GM23338 (cell line): ENCODE data around the gene DAPK1. TPM values are rescaled to one million over a fixed set of nuclear protein-coding genes. Genes with fewer than 3 reads are reported as not detected.

Experiments
- ATAC-seq: fragments of 200-7000 bp; cut with Tn5 transposase; 3 replicates; pipeline ENCODE4 v1.9.1; 2020
- DNase-seq: peaks from one replicate; pipeline ENCODE4 v3.0.0-alpha.2; 2015; ENCODE audit warnings: low spot score
- H2AFZ ChIP-seq: fragments of 200-600 bp; sonication (generic); 2 replicates; pipeline ENCODE4 v1.8.0; 2016; ENCODE audit warnings: antibody characterized with exemption, mild to moderate bottlenecking, moderate library complexity
- H3F3A ChIP-seq: fragments of 200-600 bp; sonication (generic); replicated peaks from 2 replicates; pipeline ENCODE4 v1.8.0; 2017; ENCODE audit warnings: antibody characterized with exemption, mixed run types, low read depth
- H3K27ac ChIP-seq: fragments of 200-600 bp; sonication (generic); 2 replicates; pipeline ENCODE4 v1.6.1; 2016; ENCODE audit warnings: low read depth
- H3K27me3 ChIP-seq: fragments of 200-600 bp; sonication (generic); 2 replicates; pipeline ENCODE4 v1.8.0; 2016; ENCODE audit warnings: mild to moderate bottlenecking, mixed run types, moderate library complexity; ENCODE audit not compliant: insufficient read depth
- H3K36me3 ChIP-seq: fragments of 200-600 bp; sonication (generic); 2 replicates; pipeline ENCODE4 v1.8.0; 2016; ENCODE audit warnings: mild to moderate bottlenecking; ENCODE audit not compliant: insufficient read depth
- H3K4me1 ChIP-seq: fragments of 200-600 bp; sonication (generic); 2 replicates; pipeline ENCODE4 v1.8.0; 2016; ENCODE audit warnings: mild to moderate bottlenecking, moderate library complexity; ENCODE audit not compliant: insufficient read depth
- H3K4me2 ChIP-seq: fragments of 200-600 bp; sonication (generic); 2 replicates; pipeline ENCODE4 v1.7.1; 2017; ENCODE audit warnings: mixed run types
- H3K4me3 ChIP-seq: fragments of 200-600 bp; sonication (generic); 2 replicates; pipeline ENCODE4 v1.6.1; 2016; ENCODE audit warnings: mixed run types
- H3K79me2 ChIP-seq: fragments of 200-600 bp; sonication (generic); replicated peaks from 2 replicates; pipeline ENCODE4 v1.8.0; 2017; ENCODE audit warnings: mild to moderate bottlenecking; ENCODE audit not compliant: insufficient read depth
- H3K9me2 ChIP-seq: fragments of 200-600 bp; sonication (generic); 2 replicates; pipeline ENCODE4 v1.8.0; 2017; ENCODE audit not compliant: insufficient read depth
- H4K20me1 ChIP-seq: fragments of 200-600 bp; sonication (generic); replicated peaks from 2 replicates; pipeline ENCODE4 v1.8.0; 2017; ENCODE audit warnings: mild to moderate bottlenecking; ENCODE audit not compliant: insufficient read depth
- H3K27ac Mint-ChIP-seq: 2 replicates; pipeline ENCODE4 v1.8.0; 2020; ENCODE audit warnings: inconsistent platforms, mild to moderate bottlenecking, moderate library complexity, mixed read lengths
- H3K27me3 Mint-ChIP-seq: 3 replicates; pipeline ENCODE4 v1.8.0; 2022; ENCODE audit warnings: low read depth, mild to moderate bottlenecking, moderate library complexity, mixed read lengths, inconsistent platforms; ENCODE audit not compliant: insufficient read depth, poor library complexity
- H3K36me3 Mint-ChIP-seq: 3 replicates; pipeline ENCODE4 v1.8.0; 2021; ENCODE audit warnings: low read depth, mild to moderate bottlenecking, inconsistent platforms, moderate library complexity, mixed read lengths
- H3K4me1 Mint-ChIP-seq: 3 replicates; pipeline ENCODE4 v1.8.0; 2020; ENCODE audit warnings: mild to moderate bottlenecking, inconsistent platforms, mixed read lengths
- H3K4me3 Mint-ChIP-seq: 3 replicates; pipeline ENCODE4 v1.8.0; 2021; ENCODE audit warnings: moderate library complexity, mild to moderate bottlenecking, inconsistent platforms, mixed read lengths
- H3K9me3 Mint-ChIP-seq: 3 replicates; pipeline ENCODE4 v1.8.0; 2020; ENCODE audit warnings: moderate library complexity, mild to moderate bottlenecking, inconsistent platforms, mixed read lengths
- EZH2 ChIP-seq: fragments of 200-600 bp; sonication (generic); IDR thresholded peaks from one replicate; pipeline ENCODE4 v1.8.0; 2017; ENCODE audit warnings: antibody characterized with exemption, mild to moderate bottlenecking, low read depth; ENCODE audit not compliant: unreplicated experiment
- JUNB ChIP-seq: IDR thresholded peaks from one replicate; pipeline ENCODE4 v1.6.1; 2016; ENCODE audit warnings: antibody characterized with exemption; ENCODE audit not compliant: unreplicated experiment
- NANOG ChIP-seq: IDR thresholded peaks from 2 replicates; pipeline ENCODE4 v1.6.1; 2016; ENCODE audit warnings: antibody characterized with exemption, borderline replicate concordance
- POLR2AphosphoS5 ChIP-seq: IDR thresholded peaks from 2 replicates; pipeline ENCODE4 v1.6.1; 2016; ENCODE audit warnings: antibody characterized with exemption, low read depth
- STAT1 ChIP-seq: IDR thresholded peaks from one replicate; pipeline ENCODE4 v1.6.1; 2016; ENCODE audit warnings: antibody characterized with exemption; ENCODE audit not compliant: unreplicated experiment
- polyA plus RNA-seq: library from polyadenylated mRNA; unstranded; fragments of >200 nt; fragmentation: Nextera tagmentation; extraction: Ambion mirVana; gene quantifications from 2 replicates; pipeline ENCODE4 v1.2.1, GENCODE V29; 2016
- total RNA-seq: library from RNA; depleted of rRNA; stranded (reverse); fragments of >200 nt; shearing (Covaris generic); gene quantifications from 2 replicates; pipeline ENCODE4 v1.2.3, GENCODE V29; 2014
- TF ChIP-seq, protein P1 (sequence below): fragments of 250-450 bp; sonication (Bioruptor Pico); IDR thresholded peaks from 2 replicates; pipeline ENCODE4 v1.5.0; 2020; ENCODE audit warnings: mild to moderate bottlenecking, moderate library complexity
- TF ChIP-seq, protein P2 (sequence below), 2 experiments: fragments of 200-600 bp in 1 of 2; sonication (generic) in 1 of 2; conservative IDR thresholded peaks; 2 replicates each; pipeline versions ENCODE4 v1.5.1 to v1.6.1; 2016 to 2017; ENCODE audit warnings: antibody characterized with exemption in 2 of 2, low read depth in 2 of 2, mild to moderate bottlenecking in 2 of 2, moderate library complexity in 1 of 2
- TF ChIP-seq, protein P3 (sequence below): IDR thresholded peaks from 2 replicates; pipeline ENCODE4 v1.6.1; 2016; ENCODE audit warnings: antibody characterized with exemption
- TF ChIP-seq, protein P4 (sequence below): IDR thresholded peaks from one replicate; pipeline ENCODE4 v1.6.1; 2018; ENCODE audit warnings: antibody characterized with exemption; ENCODE audit not compliant: unreplicated experiment

Gene DAPK1
- total and polyA plus RNA-seq, 2 experiments from 2014 or later = 37.0 to 134 TPM

DNA sequence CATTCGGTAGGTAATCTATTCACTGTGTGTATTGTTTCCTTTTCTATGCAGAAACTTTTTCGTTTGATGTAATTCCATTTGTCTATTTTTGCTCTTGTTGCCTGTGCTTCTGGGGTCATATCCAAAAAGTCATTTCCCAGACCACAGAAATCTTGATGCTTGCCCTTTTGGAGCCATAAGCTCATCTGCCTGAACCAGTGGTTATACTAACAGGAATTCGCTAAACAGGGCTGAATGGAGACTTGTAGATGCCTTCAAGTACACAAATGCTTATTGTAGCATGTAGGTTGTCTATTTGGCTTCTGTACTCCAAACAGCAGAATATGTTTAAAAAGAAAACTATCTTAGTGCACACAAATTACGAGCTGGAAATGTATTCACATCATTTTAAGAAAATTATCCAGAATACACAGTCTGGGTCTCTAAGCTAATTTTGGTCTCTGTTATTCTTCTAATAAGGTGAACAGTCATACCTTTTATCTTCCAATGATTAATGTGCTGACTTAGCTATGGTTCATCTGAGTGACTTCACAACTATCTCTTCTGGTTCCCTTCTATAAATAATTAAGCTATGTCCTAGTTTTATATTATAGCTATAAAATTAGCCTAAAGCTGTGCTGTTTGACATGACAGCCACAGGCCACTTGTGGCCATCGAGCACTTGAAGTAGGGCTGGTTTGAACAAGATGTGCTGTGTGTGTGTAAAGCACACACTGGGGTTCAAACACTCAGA lies 87.6 kb downstream of the DAPK1 start (continued):
- TF ChIP-seq, protein P1, sequence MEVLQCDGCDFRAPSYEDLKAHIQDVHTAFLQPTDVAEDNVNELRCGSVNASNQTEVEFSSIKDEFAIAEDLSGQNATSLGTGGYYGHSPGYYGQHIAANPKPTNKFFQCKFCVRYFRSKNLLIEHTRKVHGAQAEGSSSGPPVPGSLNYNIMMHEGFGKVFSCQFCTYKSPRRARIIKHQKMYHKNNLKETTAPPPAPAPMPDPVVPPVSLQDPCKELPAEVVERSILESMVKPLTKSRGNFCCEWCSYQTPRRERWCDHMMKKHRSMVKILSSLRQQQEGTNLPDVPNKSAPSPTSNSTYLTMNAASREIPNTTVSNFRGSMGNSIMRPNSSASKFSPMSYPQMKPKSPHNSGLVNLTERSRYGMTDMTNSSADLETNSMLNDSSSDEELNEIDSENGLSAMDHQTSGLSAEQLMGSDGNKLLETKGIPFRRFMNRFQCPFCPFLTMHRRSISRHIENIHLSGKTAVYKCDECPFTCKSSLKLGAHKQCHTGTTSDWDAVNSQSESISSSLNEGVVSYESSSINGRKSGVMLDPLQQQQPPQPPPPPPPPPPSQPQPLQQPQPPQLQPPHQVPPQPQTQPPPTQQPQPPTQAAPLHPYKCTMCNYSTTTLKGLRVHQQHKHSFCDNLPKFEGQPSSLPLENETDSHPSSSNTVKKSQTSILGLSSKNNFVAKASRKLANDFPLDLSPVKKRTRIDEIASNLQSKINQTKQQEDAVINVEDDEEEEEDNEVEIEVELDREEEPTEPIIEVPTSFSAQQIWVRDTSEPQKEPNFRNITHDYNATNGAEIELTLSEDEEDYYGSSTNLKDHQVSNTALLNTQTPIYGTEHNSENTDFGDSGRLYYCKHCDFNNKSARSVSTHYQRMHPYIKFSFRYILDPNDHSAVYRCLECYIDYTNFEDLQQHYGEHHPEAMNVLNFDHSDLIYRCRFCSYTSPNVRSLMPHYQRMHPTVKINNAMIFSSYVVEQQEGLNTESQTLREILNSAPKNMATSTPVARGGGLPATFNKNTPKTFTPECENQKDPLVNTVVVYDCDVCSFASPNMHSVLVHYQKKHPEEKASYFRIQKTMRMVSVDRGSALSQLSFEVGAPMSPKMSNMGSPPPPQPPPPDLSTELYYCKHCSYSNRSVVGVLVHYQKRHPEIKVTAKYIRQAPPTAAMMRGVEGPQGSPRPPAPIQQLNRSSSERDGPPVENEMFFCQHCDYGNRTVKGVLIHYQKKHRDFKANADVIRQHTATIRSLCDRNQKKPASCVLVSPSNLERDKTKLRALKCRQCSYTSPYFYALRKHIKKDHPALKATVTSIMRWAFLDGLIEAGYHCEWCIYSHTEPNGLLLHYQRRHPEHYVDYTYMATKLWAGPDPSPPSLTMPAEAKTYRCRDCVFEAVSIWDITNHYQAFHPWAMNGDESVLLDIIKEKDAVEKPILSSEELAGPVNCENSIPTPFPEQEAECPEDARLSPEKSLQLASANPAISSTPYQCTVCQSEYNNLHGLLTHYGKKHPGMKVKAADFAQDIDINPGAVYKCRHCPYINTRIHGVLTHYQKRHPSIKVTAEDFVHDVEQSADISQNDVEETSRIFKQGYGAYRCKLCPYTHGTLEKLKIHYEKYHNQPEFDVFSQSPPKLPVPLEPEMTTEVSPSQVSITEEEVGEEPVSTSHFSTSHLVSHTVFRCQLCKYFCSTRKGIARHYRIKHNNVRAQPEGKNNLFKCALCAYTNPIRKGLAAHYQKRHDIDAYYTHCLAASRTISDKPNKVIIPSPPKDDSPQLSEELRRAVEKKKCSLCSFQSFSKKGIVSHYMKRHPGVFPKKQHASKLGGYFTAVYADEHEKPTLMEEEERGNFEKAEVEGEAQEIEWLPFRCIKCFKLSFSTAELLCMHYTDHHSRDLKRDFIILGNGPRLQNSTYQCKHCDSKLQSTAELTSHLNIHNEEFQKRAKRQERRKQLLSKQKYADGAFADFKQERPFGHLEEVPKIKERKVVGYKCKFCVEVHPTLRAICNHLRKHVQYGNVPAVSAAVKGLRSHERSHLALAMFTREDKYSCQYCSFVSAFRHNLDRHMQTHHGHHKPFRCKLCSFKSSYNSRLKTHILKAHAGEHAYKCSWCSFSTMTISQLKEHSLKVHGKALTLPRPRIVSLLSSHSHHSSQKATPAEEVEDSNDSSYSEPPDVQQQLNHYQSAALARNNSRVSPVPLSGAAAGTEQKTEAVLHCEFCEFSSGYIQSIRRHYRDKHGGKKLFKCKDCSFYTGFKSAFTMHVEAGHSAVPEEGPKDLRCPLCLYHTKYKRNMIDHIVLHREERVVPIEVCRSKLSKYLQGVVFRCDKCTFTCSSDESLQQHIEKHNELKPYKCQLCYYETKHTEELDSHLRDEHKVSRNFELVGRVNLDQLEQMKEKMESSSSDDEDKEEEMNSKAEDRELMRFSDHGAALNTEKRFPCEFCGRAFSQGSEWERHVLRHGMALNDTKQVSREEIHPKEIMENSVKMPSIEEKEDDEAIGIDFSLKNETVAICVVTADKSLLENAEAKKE = no peak

DNA sequence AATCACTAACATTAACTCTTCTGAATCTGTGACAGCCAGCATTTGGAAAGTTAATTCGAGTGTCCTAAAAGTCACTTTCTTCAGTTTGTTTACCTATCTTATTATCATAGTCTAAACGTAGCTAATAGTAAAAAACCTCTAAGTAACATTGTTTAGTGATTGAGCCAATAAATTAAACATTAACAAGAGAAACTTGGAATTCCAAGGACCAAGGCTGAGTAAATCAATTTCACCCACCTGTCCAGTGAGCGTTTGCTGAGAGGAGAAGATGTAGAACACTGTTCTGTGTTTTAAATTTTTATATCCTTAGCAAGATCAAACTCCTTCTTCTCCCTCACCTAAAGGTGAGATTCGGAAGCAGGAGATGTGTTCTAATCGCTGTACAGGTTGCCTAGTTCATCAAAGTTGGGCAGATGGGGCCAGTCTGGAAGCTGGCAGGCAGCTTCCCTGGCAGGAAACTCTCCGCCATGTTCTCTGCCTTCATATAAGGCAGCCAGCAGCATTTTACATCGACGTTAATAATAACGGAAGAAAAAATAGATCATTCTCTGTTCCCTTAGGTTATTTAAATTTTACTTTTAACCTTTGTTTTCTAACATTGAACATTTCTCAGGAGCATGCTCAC lies 89.2 kb downstream of the DAPK1 start:
- no peak for ATAC-seq
- Histone ChIP-seq H4K20me1 (peaks cover 3% of the 10 kb centered on the region; the same call in 1 of the 2 replicates), H3K4me3 (no peak overlapping the region), H3K9me2 (no peaks in the 10 kb centered on the region), H3K4me1 (peaks cover 7% of the 10 kb centered on the region; the same call in 1 of the 2 replicates), H3K27me3 (no peaks in the 10 kb centered on the region), H2AFZ (no peak overlapping the region), H3K79me2 (peaks cover 80% of the 10 kb centered on the region), H3K36me3 (no peaks in the 10 kb centered on the region; the same call in 1 of the 2 replicates), H3K4me2 (no peak overlapping the region), H3K27ac (no peak overlapping the region), H3F3A (no peaks in the 10 kb centered on the region)
- Mint-ChIP-seq H3K27me3 (no peaks in the 10 kb centered on the region), H3K36me3 (no peaks in the 10 kb centered on the region), H3K4me3 (no peak overlapping the region), H3K27ac (no peak overlapping the region), H3K9me3 (no peaks in the 10 kb centered on the region; the same call in 2 of the 3 replicates), H3K4me1 (peaks cover 23% of the 10 kb centered on the region)
- DNase-seq = no peak
- TF ChIP-seq, protein P2, sequence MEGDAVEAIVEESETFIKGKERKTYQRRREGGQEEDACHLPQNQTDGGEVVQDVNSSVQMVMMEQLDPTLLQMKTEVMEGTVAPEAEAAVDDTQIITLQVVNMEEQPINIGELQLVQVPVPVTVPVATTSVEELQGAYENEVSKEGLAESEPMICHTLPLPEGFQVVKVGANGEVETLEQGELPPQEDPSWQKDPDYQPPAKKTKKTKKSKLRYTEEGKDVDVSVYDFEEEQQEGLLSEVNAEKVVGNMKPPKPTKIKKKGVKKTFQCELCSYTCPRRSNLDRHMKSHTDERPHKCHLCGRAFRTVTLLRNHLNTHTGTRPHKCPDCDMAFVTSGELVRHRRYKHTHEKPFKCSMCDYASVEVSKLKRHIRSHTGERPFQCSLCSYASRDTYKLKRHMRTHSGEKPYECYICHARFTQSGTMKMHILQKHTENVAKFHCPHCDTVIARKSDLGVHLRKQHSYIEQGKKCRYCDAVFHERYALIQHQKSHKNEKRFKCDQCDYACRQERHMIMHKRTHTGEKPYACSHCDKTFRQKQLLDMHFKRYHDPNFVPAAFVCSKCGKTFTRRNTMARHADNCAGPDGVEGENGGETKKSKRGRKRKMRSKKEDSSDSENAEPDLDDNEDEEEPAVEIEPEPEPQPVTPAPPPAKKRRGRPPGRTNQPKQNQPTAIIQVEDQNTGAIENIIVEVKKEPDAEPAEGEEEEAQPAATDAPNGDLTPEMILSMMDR (conservative IDR thresholded peaks at IDR 0.05; ENCODE audit: low read depth in 2 of 2) = no peak
- TF ChIP-seq EZH2 = no peak
- no peak for TF ChIP-seq NANOG
- TF ChIP-seq STAT1 = no peak
- TF ChIP-seq, protein P3, sequence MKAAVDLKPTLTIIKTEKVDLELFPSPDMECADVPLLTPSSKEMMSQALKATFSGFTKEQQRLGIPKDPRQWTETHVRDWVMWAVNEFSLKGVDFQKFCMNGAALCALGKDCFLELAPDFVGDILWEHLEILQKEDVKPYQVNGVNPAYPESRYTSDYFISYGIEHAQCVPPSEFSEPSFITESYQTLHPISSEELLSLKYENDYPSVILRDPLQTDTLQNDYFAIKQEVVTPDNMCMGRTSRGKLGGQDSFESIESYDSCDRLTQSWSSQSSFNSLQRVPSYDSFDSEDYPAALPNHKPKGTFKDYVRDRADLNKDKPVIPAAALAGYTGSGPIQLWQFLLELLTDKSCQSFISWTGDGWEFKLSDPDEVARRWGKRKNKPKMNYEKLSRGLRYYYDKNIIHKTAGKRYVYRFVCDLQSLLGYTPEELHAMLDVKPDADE = no peak
- TF ChIP-seq, protein P4, sequence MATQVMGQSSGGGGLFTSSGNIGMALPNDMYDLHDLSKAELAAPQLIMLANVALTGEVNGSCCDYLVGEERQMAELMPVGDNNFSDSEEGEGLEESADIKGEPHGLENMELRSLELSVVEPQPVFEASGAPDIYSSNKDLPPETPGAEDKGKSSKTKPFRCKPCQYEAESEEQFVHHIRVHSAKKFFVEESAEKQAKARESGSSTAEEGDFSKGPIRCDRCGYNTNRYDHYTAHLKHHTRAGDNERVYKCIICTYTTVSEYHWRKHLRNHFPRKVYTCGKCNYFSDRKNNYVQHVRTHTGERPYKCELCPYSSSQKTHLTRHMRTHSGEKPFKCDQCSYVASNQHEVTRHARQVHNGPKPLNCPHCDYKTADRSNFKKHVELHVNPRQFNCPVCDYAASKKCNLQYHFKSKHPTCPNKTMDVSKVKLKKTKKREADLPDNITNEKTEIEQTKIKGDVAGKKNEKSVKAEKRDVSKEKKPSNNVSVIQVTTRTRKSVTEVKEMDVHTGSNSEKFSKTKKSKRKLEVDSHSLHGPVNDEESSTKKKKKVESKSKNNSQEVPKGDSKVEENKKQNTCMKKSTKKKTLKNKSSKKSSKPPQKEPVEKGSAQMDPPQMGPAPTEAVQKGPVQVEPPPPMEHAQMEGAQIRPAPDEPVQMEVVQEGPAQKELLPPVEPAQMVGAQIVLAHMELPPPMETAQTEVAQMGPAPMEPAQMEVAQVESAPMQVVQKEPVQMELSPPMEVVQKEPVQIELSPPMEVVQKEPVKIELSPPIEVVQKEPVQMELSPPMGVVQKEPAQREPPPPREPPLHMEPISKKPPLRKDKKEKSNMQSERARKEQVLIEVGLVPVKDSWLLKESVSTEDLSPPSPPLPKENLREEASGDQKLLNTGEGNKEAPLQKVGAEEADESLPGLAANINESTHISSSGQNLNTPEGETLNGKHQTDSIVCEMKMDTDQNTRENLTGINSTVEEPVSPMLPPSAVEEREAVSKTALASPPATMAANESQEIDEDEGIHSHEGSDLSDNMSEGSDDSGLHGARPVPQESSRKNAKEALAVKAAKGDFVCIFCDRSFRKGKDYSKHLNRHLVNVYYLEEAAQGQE = no peak
- TF ChIP-seq JUNB = no peak
- TF ChIP-seq POLR2AphosphoS5 = no peak
